H1 (cell line): ENCODE results near the gene RNF215. TPM values are rescaled to one million over a fixed set of nuclear protein-coding genes. Genes with fewer than 3 reads are reported as not detected.

ENCODE experiments used
- CTCF ChIA-PET: fragments of 300-600 bp; sonication (Branson Sonifier 250); formaldehyde crosslinking; loops from one replicate; lab custom pipeline; 2021; ENCODE audit not compliant: partially characterized antibody; lab: Charles Lee
- POLR2A ChIA-PET: fragments of 300-600 bp; sonication (Branson Sonifier 250); formaldehyde crosslinking; loops from one replicate; lab custom pipeline; 2021; ENCODE audit warnings: inconsistent platforms; ENCODE audit not compliant: partially characterized antibody; lab: Charles Lee
- DNase-seq, 2 experiments: peaks; one replicate each; pipeline versions ENCODE4 v3.0.0 to v3.0.0-alpha.2; 2010 to 2022; ENCODE audit warnings: low spot score in 2 of 2, low read depth in 1 of 2, mixed read lengths in 1 of 2
- FAIRE-seq: peaks from 2 replicates; lab custom pipeline; 2011; peaks lifted over from hg19 to GRCh38; lab: Jason Lieb, UNC
- H2AFZ ChIP-seq: 2 replicates; pipeline ENCODE4 v1.8.1; 2012; ENCODE audit warnings: low read length, inconsistent platforms
- H2AK5ac ChIP-seq: 2 replicates; pipeline ENCODE4 v1.6.1; 2013; ENCODE audit warnings: low read depth, low read length
- H2BK120ac ChIP-seq: replicated peaks from 2 replicates; pipeline ENCODE3; 2013; ENCODE audit warnings: low read depth, low read length, inconsistent platforms
- H2BK12ac ChIP-seq: 2 replicates; pipeline ENCODE4 v1.6.1; 2013; ENCODE audit warnings: low read depth, low read length
- H2BK15ac ChIP-seq: 2 replicates; pipeline ENCODE4 v1.6.1; 2013; ENCODE audit warnings: low read length
- H2BK20ac ChIP-seq: 2 replicates; pipeline ENCODE4 v1.6.1; 2013; ENCODE audit warnings: low read length
- H2BK5ac ChIP-seq: 2 replicates; pipeline ENCODE4 v1.6.1; 2013; ENCODE audit warnings: low read depth, low read length
- H3K14ac ChIP-seq: 2 replicates; pipeline ENCODE4 v1.6.1; 2013; ENCODE audit warnings: inconsistent platforms; ENCODE audit not compliant: insufficient read length
- H3K18ac ChIP-seq: 2 replicates; pipeline ENCODE4 v1.6.1; 2013; ENCODE audit warnings: low read length; ENCODE audit errors: extremely low read depth
- H3K23ac ChIP-seq: 2 replicates; pipeline ENCODE4 v1.6.1; 2013; ENCODE audit warnings: inconsistent platforms; ENCODE audit not compliant: insufficient read length
- H3K23me2 ChIP-seq: 2 replicates; pipeline ENCODE4 v1.6.1; 2013; ENCODE audit warnings: low read depth, low read length
- H3K27ac ChIP-seq: 2 replicates; pipeline ENCODE4 v1.6.1; 2011; ENCODE audit warnings: low read depth, low read length, inconsistent platforms
- H3K27me3 ChIP-seq, 4 experiments: replicated peaks in 1 of 4; 1 replicate in 1 of 4; 2 replicates in 3 of 4; pipeline versions ENCODE4 v1.6.1 to v1.8.1; 2011 to 2013; ENCODE audit warnings: low read length in 3 of 4, mild to moderate bottlenecking in 3 of 4, inconsistent platforms in 2 of 4, mixed read lengths in 2 of 4, moderate library complexity in 1 of 4; ENCODE audit not compliant: control insufficient read depth in 3 of 4, insufficient read depth in 3 of 4; ENCODE audit errors: extremely low read depth in 1 of 4
- H3K36me3 ChIP-seq, 4 experiments: 2 replicates each; pipeline versions ENCODE4 v1.6.1 to v1.8.1; 2011 to 2013; ENCODE audit warnings: mild to moderate bottlenecking in 4 of 4, low read length in 3 of 4, moderate library complexity in 2 of 4, control low read depth in 1 of 4, inconsistent platforms in 1 of 4; ENCODE audit not compliant: insufficient read depth in 4 of 4, control insufficient read depth in 2 of 4
- H3K4ac ChIP-seq: replicated peaks from 2 replicates; pipeline ENCODE3; 2013; ENCODE audit warnings: low read length, low read depth, mixed read lengths, inconsistent platforms; ENCODE audit not compliant: insufficient read length
- H3K4me1 ChIP-seq, 4 experiments: replicated peaks in 1 of 4; 1 replicate in 1 of 4; 2 replicates in 3 of 4; pipeline versions ENCODE4 v1.6.1 to v1.8.1; 2011 to 2013; ENCODE audit warnings: low read length in 3 of 4, inconsistent platforms in 2 of 4, mixed read lengths in 1 of 4; ENCODE audit not compliant: insufficient read depth in 4 of 4, control insufficient read depth in 3 of 4
- H3K4me2 ChIP-seq, 2 experiments: 2 replicates each; pipeline versions ENCODE4 v1.6.1 to v1.8.1; 2011 to 2013; ENCODE audit warnings: low read depth in 2 of 2, low read length in 2 of 2, control low read depth in 1 of 2, inconsistent platforms in 1 of 2, mild to moderate bottlenecking in 1 of 2; ENCODE audit not compliant: insufficient read depth in 1 of 2
- H3K4me3 ChIP-seq, 4 experiments: fragments of 200-600, 300-600 bp in 1 of 4; sonication (generic), shearing (Covaris generic), sonication (Bioruptor Twin) in 1 of 4; 2 replicates each; pipeline versions ENCODE4 v1.5.1 to v1.8.1; 2011 to 2016; ENCODE audit warnings: low read length in 4 of 4, low read depth in 3 of 4, control low read depth in 2 of 4, inconsistent platforms in 2 of 4, mild to moderate bottlenecking in 2 of 4, mixed read lengths in 1 of 4, moderate library complexity in 1 of 4; ENCODE audit not compliant: insufficient read depth in 2 of 4; ENCODE audit errors: extremely low read depth in 1 of 4
- H3K56ac ChIP-seq: replicated peaks from 2 replicates; pipeline ENCODE3; 2013; ENCODE audit warnings: low read depth, mild to moderate bottlenecking, mixed read lengths, low read length, inconsistent platforms; ENCODE audit not compliant: insufficient read length
- H3K79me1 ChIP-seq: 2 replicates; pipeline ENCODE4 v1.6.1; 2013; ENCODE audit warnings: low read depth, low read length, control low read depth
- H3K79me2 ChIP-seq, 2 experiments: 2 replicates each; pipeline versions ENCODE4 v1.6.1 to v1.8.1; 2012 to 2013; ENCODE audit warnings: low read length in 2 of 2, mild to moderate bottlenecking in 2 of 2, inconsistent platforms in 1 of 2; ENCODE audit not compliant: insufficient read depth in 2 of 2, control insufficient read depth in 1 of 2
- H3K9ac ChIP-seq, 4 experiments: replicated peaks in 1 of 4; 1 replicate in 1 of 4; 2 replicates in 3 of 4; pipeline versions ENCODE4 v1.6.1 to v1.8.1; 2011 to 2013; ENCODE audit warnings: low read depth in 3 of 4, low read length in 3 of 4, control low read depth in 2 of 4, mild to moderate bottlenecking in 2 of 4, moderate library complexity in 2 of 4, inconsistent platforms in 1 of 4; ENCODE audit errors: extremely low read depth in 1 of 4
- H3K9me3 ChIP-seq, 2 experiments: 2 replicates each; pipeline versions ENCODE4 v1.6.1 to v1.8.1; 2012 to 2013; ENCODE audit warnings: mild to moderate bottlenecking in 2 of 2, moderate library complexity in 2 of 2, control low read depth in 1 of 2, inconsistent platforms in 1 of 2, low read depth in 1 of 2, low read length in 1 of 2, mixed read lengths in 1 of 2; ENCODE audit not compliant: insufficient read depth in 2 of 2
- H4K20me1 ChIP-seq, 2 experiments: replicated peaks in 1 of 2; 2 replicates each; pipeline versions ENCODE3 to v1.8.1; 2011 to 2013; ENCODE audit warnings: inconsistent platforms in 2 of 2, low read length in 2 of 2, mild to moderate bottlenecking in 1 of 2; ENCODE audit not compliant: insufficient read depth in 2 of 2, control insufficient read depth in 1 of 2
- H4K5ac ChIP-seq: 2 replicates; pipeline ENCODE4 v1.6.1; 2013; ENCODE audit warnings: low read length, low read depth, mixed read lengths, inconsistent platforms; ENCODE audit not compliant: insufficient read length
- H4K8ac ChIP-seq: 2 replicates; pipeline ENCODE4 v1.8.0; 2013; ENCODE audit warnings: mild to moderate bottlenecking, moderate library complexity, low read length, inconsistent platforms; ENCODE audit not compliant: insufficient read depth; ENCODE audit errors: extremely low read depth
- H4K91ac ChIP-seq: replicated peaks from 2 replicates; pipeline ENCODE3; 2013; ENCODE audit warnings: low read length, mixed read lengths, inconsistent platforms; ENCODE audit not compliant: insufficient read length
- ASH2L ChIP-seq: fragments of 200-600, 300-600 bp; sonication (generic); IDR thresholded peaks from one replicate; pipeline ENCODE4 v1.7.1; 2017; ENCODE audit warnings: low read length
- ATF2 ChIP-seq: IDR thresholded peaks from 2 replicates; pipeline ENCODE4 v1.6.1; 2012; ENCODE audit warnings: low read length, inconsistent platforms
- BACH1 ChIP-seq: IDR thresholded peaks from 2 replicates; pipeline ENCODE4 v1.6.1; 2012; ENCODE audit warnings: low read length, improper control_type of control experiment
- CHD1 ChIP-seq: IDR thresholded peaks from 2 replicates; pipeline ENCODE4 v1.6.1; 2012; ENCODE audit warnings: low read depth, low read length, improper control_type of control experiment
- CHD2 ChIP-seq: IDR thresholded peaks from 2 replicates; pipeline ENCODE4 v1.6.1; 2012; ENCODE audit warnings: low read length, improper control_type of control experiment
- EZH2 ChIP-seq: fragments of 200-600 bp; sonication (generic); IDR thresholded peaks from 2 replicates; pipeline ENCODE4 v1.7.1; 2012; ENCODE audit warnings: low read depth, mild to moderate bottlenecking, moderate library complexity, low read length, inconsistent platforms; ENCODE audit not compliant: severe bottlenecking
- JUND ChIP-seq: IDR thresholded peaks from 2 replicates; pipeline ENCODE4 v1.6.1; 2011; ENCODE audit warnings: mild to moderate bottlenecking, improper control_type of control experiment, low read length
- RNF2 ChIP-seq: fragments of 200-900, 300-1000 bp; sonication (generic); IDR thresholded peaks from 2 replicates; pipeline ENCODE4 v1.7.1; 2016; ENCODE audit warnings: borderline replicate concordance, low read depth, mild to moderate bottlenecking, antibody characterized with exemption, low read length; ENCODE audit not compliant: poor library complexity, severe bottlenecking; ENCODE audit errors: missing control alignments
- TAF1 ChIP-seq: IDR thresholded peaks from 2 replicates; pipeline ENCODE4 v1.6.1; 2011; ENCODE audit warnings: mild to moderate bottlenecking, low read depth, low read length
- TEAD4 ChIP-seq: IDR thresholded peaks from 2 replicates; pipeline ENCODE4 v1.6.1; 2012; ENCODE audit warnings: low read depth, low read length, inconsistent platforms, mixed read lengths
- USF2 ChIP-seq: IDR thresholded peaks from 2 replicates; pipeline ENCODE4 v1.6.1; 2011; ENCODE audit warnings: low read length, improper control_type of control experiment
- WGBS, 2 experiments: shearing (Covaris generic) in 1 of 2; methylation state at CpG; one replicate each; pipeline versions ENCODE4 v1.1.6 to v1.1.7; 2013 to 2015; ENCODE audit warnings: low lambda C conversion rate in 2 of 2, mixed read lengths in 2 of 2, inconsistent platforms in 1 of 2, low coverage in 1 of 2, missing lambda C conversion rate in 1 of 2; ENCODE audit not compliant: insufficient replicate concordance in 2 of 2, insufficient coverage in 1 of 2, insufficient read length in 1 of 2; ENCODE audit errors: extremely low coverage in 1 of 2, missing lambda C conversion rate in 1 of 2; 5-methylcytosine and 5-hydroxymethylcytosine counted together
- polyA plus RNA-seq, 7 experiments: library from polyadenylated mRNA; depleted of rRNA in 3 of 7; stranded (reverse) in 5 of 7; unstranded in 2 of 7; fragments of >200 nt in 5 of 7; fragments of 200-250 nt in 2 of 7; gene quantifications; 1 replicate in 5 of 7; 2 replicates in 1 of 7; 4 replicates in 1 of 7; pipeline versions ENCODE4 v1.2.1 to v1.2.3, GENCODE V29; 2011 to 2013; ENCODE audit warnings: missing spikeins in 2 of 7, mixed read lengths in 2 of 7
- total RNA-seq: library from RNA; stranded (reverse); fragmentation: NEBNext Ultra II Directional; extraction: Animal tissue kit (Norgen Biotek cat#: 25700); gene quantifications from 2 replicates; pipeline ENCODE4 v1.2.1, GENCODE V29; 2021

The RNF215 gene
- total and polyA plus RNA-seq, 2 of the 8 experiments (the other 6 are each of a cell fraction or from before 2014, with no cell fraction given): 13.1 to 19.0 TPM

GRCh38 chr22:30416403-30416802 is 29.2 kb upstream of the RNF215 start:
- no peak overlapping the region for H3K14ac ChIP-seq
- ChIA-PET POLR2A (interaction anchor here (1.2 kb wide), 1 partner anchor 19 kb away, joined by 3 read pairs; the partner anchor contains the start of gene SEC14L2), CTCF (no interaction called here)
- H3K23me2 ChIP-seq: no peaks in the 10 kb centered on the region
- H4K91ac ChIP-seq: no peak overlapping the region
- no peaks in the 10 kb centered on the region for H3K79me2 ChIP-seq
- H2AK5ac ChIP-seq: no peak overlapping the region
- H3K27ac ChIP-seq: no peak overlapping the region
- no peak overlapping the region for H3K4me2 ChIP-seq
- peaks cover 0 to under 1% (median 0%) of the 10 kb centered on the region in 4 experiments; a peak in 1 of 7 replicates for H3K4me1 ChIP-seq
- no peak overlapping the region for H3K9ac ChIP-seq
- H4K5ac ChIP-seq: no peak overlapping the region
- H3K36me3 ChIP-seq: peaks cover 0 to 28% (median 12%) of the 10 kb centered on the region in 4 experiments; a peak in 6 of 8 replicates
- H4K20me1 ChIP-seq: peaks cover 1 to 5% of the 10 kb centered on the region in 2 experiments
- H2AFZ ChIP-seq: no peak overlapping the region
- H3K9me3 ChIP-seq: no peaks in the 10 kb centered on the region
- no peak overlapping the region for H3K23ac ChIP-seq
- no peak overlapping the region for H3K18ac ChIP-seq
- DNase-seq (no peak), FAIRE-seq (no peak)
- WGBS, 2 experiments: 91% methylated on average over 2 of the region's 2 CpGs; no CpG with 5 or more reads in 1 of the 2 experiments
- no peak overlapping the region for H3K56ac ChIP-seq
- H3K27me3 ChIP-seq: no peaks in the 10 kb centered on the region
- H3K79me1 ChIP-seq: no peaks in the 10 kb centered on the region
- H4K8ac ChIP-seq: no peak overlapping the region
- no peak overlapping the region for H2BK120ac ChIP-seq
- H3K4me3 ChIP-seq: no peak overlapping the region
- H2BK15ac ChIP-seq: no peak overlapping the region
- H2BK12ac ChIP-seq: no peak overlapping the region
- no peak overlapping the region for H2BK5ac ChIP-seq
- H2BK20ac ChIP-seq: no peak overlapping the region
- H3K4ac ChIP-seq: no peak overlapping the region
- no peak for TF ChIP-seq TEAD4
- no peak for TF ChIP-seq TAF1
- no peak for TF ChIP-seq ATF2
- no peak for TF ChIP-seq CHD2
- TF ChIP-seq JUND: no peak
- no peak for TF ChIP-seq ASH2L
- no peak for TF ChIP-seq RNF2
- no peak for TF ChIP-seq USF2
- TF ChIP-seq EZH2: no peak
- TF ChIP-seq CHD1: no peak
- no peak for TF ChIP-seq BACH1
